WTC11 (cell line): ENCODE data around the gene PLBD2. TPM values are rescaled to one million over a fixed set of nuclear protein-coding genes. Genes with fewer than 3 reads are reported as not detected.

Experiments
- ATAC-seq: fragments of 200-7000 bp; cut with Tn5 transposase; 2 replicates; pipeline ENCODE4 v1.10.0; 2021; ENCODE audit warnings: mild to moderate bottlenecking, moderate library complexity
- CTCF ChIA-PET: fragments of 300-600 bp; sonication (Branson Sonifier 250); formaldehyde crosslinking; loops from one replicate; lab custom pipeline; 2021; ENCODE audit warnings: antibody characterized with exemption; lab: Charles Lee
- POLR2A ChIA-PET: fragments of 350-600 bp; sonication (Branson Sonifier 250); formaldehyde crosslinking; loops from one replicate; lab custom pipeline; 2021; ENCODE audit warnings: antibody characterized with exemption; lab: Charles Lee
- DNase-seq: peaks from one replicate; pipeline ENCODE4 v3.0.0; 2021; ENCODE audit warnings: low spot score
- H3K27ac Mint-ChIP-seq: 2 replicates; pipeline ENCODE4 v1.8.0; 2021; ENCODE audit warnings: mixed read lengths
- H3K27me3 Mint-ChIP-seq: 2 replicates; pipeline ENCODE4 v1.8.0; 2021; ENCODE audit warnings: low read depth, mild to moderate bottlenecking, moderate library complexity, mixed read lengths
- H3K36me3 Mint-ChIP-seq: 2 replicates; pipeline ENCODE4 v1.8.0; 2021; ENCODE audit warnings: mixed read lengths
- H3K4me1 Mint-ChIP-seq: 2 replicates; pipeline ENCODE4 v1.8.0; 2022; ENCODE audit warnings: mixed read lengths
- H3K4me3 Mint-ChIP-seq: 2 replicates; pipeline ENCODE4 v1.8.0; 2021; ENCODE audit warnings: mild to moderate bottlenecking, moderate library complexity, mixed read lengths
- H3K9me3 Mint-ChIP-seq: 2 replicates; pipeline ENCODE4 v1.8.0; 2021; ENCODE audit warnings: mixed read lengths
- ARID4B ChIP-seq: sonication (generic); formaldehyde crosslinking; IDR thresholded peaks from 2 replicates; pipeline ENCODE4 v1.8.0; 2023; ENCODE audit warnings: missing genetic modification reagents, mild to moderate bottlenecking, borderline replicate concordance
- CBFB ChIP-seq: sonication (generic); formaldehyde crosslinking; IDR thresholded peaks from 2 replicates; pipeline ENCODE4 v1.8.1; 2022; ENCODE audit warnings: mild to moderate bottlenecking, low read depth, missing genetic modification reagents
- CREM ChIP-seq: sonication (generic); formaldehyde crosslinking; IDR thresholded peaks from 2 replicates; pipeline ENCODE4 v1.8.1; 2022; ENCODE audit warnings: mild to moderate bottlenecking, missing genetic modification reagents, moderate library complexity
- CTCF ChIP-seq: fragments of 200-600 bp; IDR thresholded peaks from 2 replicates; pipeline ENCODE4 v1.8.0; 2022; ENCODE audit warnings: antibody characterized with exemption
- ELF4 ChIP-seq: sonication (generic); formaldehyde crosslinking; IDR thresholded peaks from 2 replicates; pipeline ENCODE4 v1.8.1; 2022; ENCODE audit warnings: low read depth, mild to moderate bottlenecking, moderate library complexity, missing genetic modification reagents
- ESRRA ChIP-seq: sonication (generic); formaldehyde crosslinking; IDR thresholded peaks from 2 replicates; pipeline ENCODE4 v1.8.1; 2022; ENCODE audit warnings: mild to moderate bottlenecking, missing genetic modification reagents, borderline replicate concordance
- ETV6 ChIP-seq: sonication (generic); formaldehyde crosslinking; IDR thresholded peaks from 2 replicates; pipeline ENCODE4 v1.8.1; 2022; ENCODE audit warnings: mild to moderate bottlenecking, missing genetic modification reagents
- FOXJ3 ChIP-seq: sonication (generic); formaldehyde crosslinking; IDR thresholded peaks from 2 replicates; pipeline ENCODE4 v1.9.0; 2021; ENCODE audit warnings: missing genetic modification reagents, mild to moderate bottlenecking, borderline replicate concordance
- FOXP1 ChIP-seq: sonication (generic); formaldehyde crosslinking; IDR thresholded peaks from 2 replicates; pipeline ENCODE4 v1.8.0; 2022; ENCODE audit warnings: missing genetic modification reagents, mild to moderate bottlenecking, moderate library complexity, borderline replicate concordance
- GABPB1 ChIP-seq: sonication (generic); formaldehyde crosslinking; IDR thresholded peaks from 2 replicates; pipeline ENCODE4 v1.8.1; 2023; ENCODE audit warnings: mild to moderate bottlenecking, missing genetic modification reagents
- JAZF1 ChIP-seq: fragments of 250-450 bp; sonication (Bioruptor Pico); IDR thresholded peaks from 2 replicates; pipeline ENCODE4 v1.9.0; 2021; ENCODE audit warnings: moderate library complexity, mild to moderate bottlenecking, inconsistent platforms
- NR2C2 ChIP-seq: sonication (generic); formaldehyde crosslinking; IDR thresholded peaks from 2 replicates; pipeline ENCODE4 v1.8.0; 2022; ENCODE audit warnings: mild to moderate bottlenecking, missing genetic modification reagents
- RELA ChIP-seq: sonication (generic); formaldehyde crosslinking; IDR thresholded peaks from 2 replicates; pipeline ENCODE4 v1.8.1; 2022; ENCODE audit warnings: missing genetic modification reagents, mild to moderate bottlenecking, borderline replicate concordance
- SMAD3 ChIP-seq: sonication (generic); formaldehyde crosslinking; IDR thresholded peaks from 2 replicates; pipeline ENCODE4 v1.8.0; 2022; ENCODE audit warnings: missing genetic modification reagents, mild to moderate bottlenecking, borderline replicate concordance
- SMAD4 ChIP-seq: sonication (generic); formaldehyde crosslinking; IDR thresholded peaks from 2 replicates; pipeline ENCODE4 v1.8.0; 2022; ENCODE audit warnings: mild to moderate bottlenecking, missing genetic modification reagents
- TEAD4 ChIP-seq: sonication (generic); formaldehyde crosslinking; IDR thresholded peaks from 2 replicates; pipeline ENCODE4 v1.8.0; 2022; ENCODE audit warnings: mild to moderate bottlenecking, missing genetic modification reagents
- ZBTB43 ChIP-seq: sonication (generic); formaldehyde crosslinking; IDR thresholded peaks from 2 replicates; pipeline ENCODE4 v1.8.1; 2023; ENCODE audit warnings: mild to moderate bottlenecking, missing genetic modification reagents
- ZNF121 ChIP-seq: sonication (generic); formaldehyde crosslinking; IDR thresholded peaks from 2 replicates; pipeline ENCODE4 v1.8.0; 2023; ENCODE audit warnings: missing genetic modification reagents
- ZNF138 ChIP-seq: sonication (generic); formaldehyde crosslinking; conservative IDR thresholded peaks from 2 replicates; pipeline ENCODE4 v1.8.1; 2022; ENCODE audit warnings: mild to moderate bottlenecking, moderate library complexity, missing genetic modification reagents
- ZNF532 ChIP-seq: fragments of 250-450 bp; sonication (Bioruptor Pico); IDR thresholded peaks from 2 replicates; pipeline ENCODE4 v1.9.0; 2021; ENCODE audit warnings: mild to moderate bottlenecking, borderline replicate concordance
- ZNF671 ChIP-seq: fragments of 250-450 bp; sonication (Bioruptor Pico); IDR thresholded peaks from 2 replicates; pipeline ENCODE4 v1.8.0; 2021; ENCODE audit warnings: mild to moderate bottlenecking
- total RNA-seq: library from RNA; stranded (reverse); gene quantifications from 3 replicates; pipeline ENCODE4 v1.2.3, GENCODE V29; 2021

The PLBD2 gene
- total RNA-seq, 1 experiment from 2014 or later: 34.8 TPM

GRCh38 chr12:113439301-113439597 is 80.9 kb downstream of the PLBD2 start:
- no peak for TF ChIP-seq GABPB1 (CRISPR knock-in tag)
- no peak for TF ChIP-seq ESRRA
- no peak for TF ChIP-seq ZBTB43 (CRISPR knock-in tag)
- TF ChIP-seq ZNF138: no peak
- no peak for TF ChIP-seq NR2C2 (CRISPR knock-in tag)
- no peak for TF ChIP-seq ZNF671
- TF ChIP-seq SMAD3 (CRISPR knock-in tag): no peak
- no peak for TF ChIP-seq ZNF121
- TF ChIP-seq JAZF1 (CRISPR knock-in tag): no peak
- TF ChIP-seq SMAD4 (CRISPR knock-in tag): no peak
- no peak for TF ChIP-seq ETV6 (CRISPR knock-in tag)
- ChIA-PET POLR2A (no interaction called here), CTCF (interaction anchor here (0.7 to 2.3 kb wide), 8 partner anchors 14 to 380 kb away, joined by 3 to 11 read pairs (median 5); no protein-coding TSS in a partner anchor)
- no peak for ATAC-seq
- H3K9me3 Mint-ChIP-seq: no peaks in the 10 kb centered on the region
- H3K36me3 Mint-ChIP-seq: no peaks in the 10 kb centered on the region
- peaks cover 3% of the 10 kb centered on the region; the same call in 1 of the 2 replicates for H3K4me1 Mint-ChIP-seq
- no peak overlapping the region for H3K4me3 Mint-ChIP-seq
- no peak overlapping the region for H3K27ac Mint-ChIP-seq
- H3K27me3 Mint-ChIP-seq: no peaks in the 10 kb centered on the region
- DNase-seq: no peak

GRCh38 chr12:113439606-113440030 is 81.2 kb downstream of the PLBD2 start:
- Mint-ChIP-seq H3K4me1 (peaks cover 3% of the 10 kb centered on the region; the same call in 1 of the 2 replicates), H3K9me3 (no peaks in the 10 kb centered on the region), H3K36me3 (no peaks in the 10 kb centered on the region), H3K4me3 (no peak overlapping the region), H3K27me3 (no peaks in the 10 kb centered on the region), H3K27ac (no peak overlapping the region)
- ChIA-PET POLR2A (no interaction called here), CTCF (interaction anchor here (0.6 to 2.3 kb wide), 12 partner anchors 14 to 380 kb away, joined by 3 to 11 read pairs (median 4); no protein-coding TSS in a partner anchor)
- peak; percentile 85 for DNase-seq
- TF ChIP-seq CTCF (peak; percentile 68), ARID4B (no peak)
- peak; percentile 94 for ATAC-seq

GRCh38 chr12:113440336-113440735 is 81.9 kb downstream of the PLBD2 start:
- DNase-seq (no peak), ATAC-seq (no peak)
- Mint-ChIP-seq H3K36me3 (no peaks in the 10 kb centered on the region), H3K4me3 (no peak overlapping the region), H3K27me3 (peaks cover 4% of the 10 kb centered on the region), H3K9me3 (peaks cover 6% of the 10 kb centered on the region), H3K27ac (no peak overlapping the region), H3K4me1 (peaks cover 3% of the 10 kb centered on the region; the same call in 1 of the 2 replicates)
- ChIA-PET POLR2A (no interaction called here), CTCF (interaction anchor here (0.7 to 3.7 kb wide), 8 partner anchors 15 to 379 kb away, joined by 3 to 24 read pairs (median 6); no protein-coding TSS in a partner anchor)
- no peak for TF ChIP-seq FOXJ3 (CRISPR knock-in tag)
- TF ChIP-seq CBFB (CRISPR knock-in tag): no peak
- TF ChIP-seq CREM: no peak
- no peak for TF ChIP-seq TEAD4 (CRISPR knock-in tag)
- TF ChIP-seq ELF4 (CRISPR knock-in tag): no peak
- no peak for TF ChIP-seq FOXP1
- TF ChIP-seq ZNF532 (CRISPR knock-in tag): no peak
- no peak for TF ChIP-seq JAZF1 (CRISPR knock-in tag)
- no peak for TF ChIP-seq RELA (CRISPR knock-in tag)
